H9 (cell line): Measurements from ENCODE around the gene RUNX2. TPM values are rescaled to one million over a fixed set of nuclear protein-coding genes. Genes with fewer than 3 reads are reported as not detected.
A peak's percentile ranks its signal among the peaks of the same experiment; 100 is the strongest.

ENCODE experiments used
- DNase-seq: peaks from one replicate; pipeline ENCODE4 v3.0.0-alpha.2; 2017
- H2AFZ ChIP-seq: one replicate; pipeline ENCODE4 v1.6.1; 2013; ENCODE audit warnings: mild to moderate bottlenecking, low read length, control low read depth, moderate library complexity
- H2AK5ac ChIP-seq: 2 replicates; pipeline ENCODE4 v1.6.1; 2013; ENCODE audit warnings: low read length, control low read depth, mixed read lengths; ENCODE audit not compliant: insufficient read length
- H2BK120ac ChIP-seq: one replicate; pipeline ENCODE4 v1.6.1; 2013; ENCODE audit warnings: low read depth, mild to moderate bottlenecking, low read length, control low read depth, inconsistent platforms; ENCODE audit not compliant: poor library complexity, severe bottlenecking
- H2BK12ac ChIP-seq: 2 replicates; pipeline ENCODE4 v1.6.1; 2013; ENCODE audit warnings: low read length, control low read depth, mixed read lengths, low read depth; ENCODE audit not compliant: insufficient read length
- H2BK15ac ChIP-seq: 2 replicates; pipeline ENCODE4 v1.6.1; 2013; ENCODE audit warnings: low read depth, low read length, control low read depth
- H2BK20ac ChIP-seq: one replicate; pipeline ENCODE4 v1.6.1; 2013; ENCODE audit warnings: low read depth, mild to moderate bottlenecking, low read length, control low read depth, inconsistent platforms; ENCODE audit not compliant: poor library complexity, severe bottlenecking
- H2BK5ac ChIP-seq: 2 replicates; pipeline ENCODE4 v1.6.1; 2013; ENCODE audit warnings: low read length, control low read depth, mixed read lengths; ENCODE audit not compliant: insufficient read length
- H3K14ac ChIP-seq: 2 replicates; pipeline ENCODE4 v1.6.1; 2013; ENCODE audit warnings: low read length, control low read depth; ENCODE audit not compliant: insufficient read depth
- H3K18ac ChIP-seq: 2 replicates; pipeline ENCODE4 v1.6.1; 2013; ENCODE audit warnings: low read depth, mild to moderate bottlenecking, mixed read lengths, low read length, control low read depth; ENCODE audit not compliant: insufficient read length
- H3K23ac ChIP-seq: 2 replicates; pipeline ENCODE4 v1.6.1; 2013; ENCODE audit warnings: low read length, control low read depth, mixed read lengths, low read depth; ENCODE audit not compliant: insufficient read length
- H3K23me2 ChIP-seq: 2 replicates; pipeline ENCODE4 v1.6.1; 2013; ENCODE audit warnings: low read depth, mild to moderate bottlenecking, mixed read lengths, low read length, control low read depth; ENCODE audit not compliant: insufficient read length, poor library complexity, severe bottlenecking
- H3K27ac ChIP-seq: 2 replicates; pipeline ENCODE4 v1.5.1; 2013; ENCODE audit warnings: low read length, control low read depth, mixed read lengths, low read depth; ENCODE audit not compliant: insufficient read length
- H3K27me3 ChIP-seq: 2 replicates; pipeline ENCODE4 v1.6.1; 2013; ENCODE audit warnings: low read length, control low read depth, inconsistent platforms; ENCODE audit not compliant: insufficient read depth
- H3K4ac ChIP-seq: 2 replicates; pipeline ENCODE4 v1.6.1; 2013; ENCODE audit warnings: low read depth, mild to moderate bottlenecking, control low read depth, inconsistent platforms, low read length, moderate library complexity
- H3K4me1 ChIP-seq: 2 replicates; pipeline ENCODE4 v1.6.1; 2013; ENCODE audit warnings: low read length, control low read depth, inconsistent platforms; ENCODE audit not compliant: insufficient read depth
- H3K4me2 ChIP-seq: 2 replicates; pipeline ENCODE4 v1.6.1; 2013; ENCODE audit warnings: low read length, control low read depth, mixed read lengths; ENCODE audit not compliant: insufficient read length, insufficient read depth
- H3K56ac ChIP-seq: 2 replicates; pipeline ENCODE4 v1.6.1; 2013; ENCODE audit warnings: low read depth, mild to moderate bottlenecking, mixed read lengths, low read length, control low read depth; ENCODE audit not compliant: insufficient read length
- H3K79me1 ChIP-seq: 2 replicates; pipeline ENCODE4 v1.6.1; 2013; ENCODE audit warnings: low read depth, mild to moderate bottlenecking, moderate library complexity, low read length, control low read depth, inconsistent platforms; ENCODE audit not compliant: insufficient read depth, poor library complexity, severe bottlenecking
- H3K79me2 ChIP-seq: 2 replicates; pipeline ENCODE4 v1.6.1; 2013; ENCODE audit warnings: low read length, control low read depth, inconsistent platforms; ENCODE audit not compliant: insufficient read depth
- H3K9ac ChIP-seq: 2 replicates; pipeline ENCODE4 v1.6.1; 2013; ENCODE audit warnings: low read length, control low read depth, mixed read lengths; ENCODE audit not compliant: insufficient read length; ENCODE audit errors: extremely low read depth
- H3K9me3 ChIP-seq: one replicate; pipeline ENCODE4 v1.6.1; 2013; ENCODE audit warnings: low read depth, low read length, inconsistent platforms; ENCODE audit not compliant: control insufficient read depth
- H3T11ph ChIP-seq: one replicate; pipeline ENCODE4 v1.6.1; 2013; ENCODE audit warnings: mild to moderate bottlenecking, low read length, control low read depth, inconsistent platforms
- H4K20me1 ChIP-seq: one replicate; pipeline ENCODE4 v1.6.1; 2013; ENCODE audit not compliant: control insufficient read depth, insufficient read length, insufficient read depth
- H4K5ac ChIP-seq: 2 replicates; pipeline ENCODE4 v1.6.1; 2013; ENCODE audit warnings: low read depth, mild to moderate bottlenecking, mixed read lengths, low read length, control low read depth; ENCODE audit not compliant: insufficient read length
- H4K8ac ChIP-seq: replicated peaks from 2 replicates; pipeline ENCODE4 v1.6.1; 2013; ENCODE audit warnings: low read length, control low read depth, mixed read lengths, low read depth; ENCODE audit not compliant: insufficient read length
- H4K91ac ChIP-seq: 2 replicates; pipeline ENCODE4 v1.6.1; 2013; ENCODE audit warnings: low read depth, mild to moderate bottlenecking, moderate library complexity, mixed read lengths, low read length, control low read depth; ENCODE audit not compliant: insufficient read length
- H3K27ac Mint-ChIP-seq, 3 experiments: 2 replicates in 2 of 3; 3 replicates in 1 of 3; pipeline ENCODE4 v1.8.0; 2020 to 2021; ENCODE audit warnings: mixed read lengths in 3 of 3, mild to moderate bottlenecking in 1 of 3, moderate library complexity in 1 of 3
- H3K27me3 Mint-ChIP-seq: 2 replicates; pipeline ENCODE4 v1.8.0; 2021; ENCODE audit warnings: low read depth, mild to moderate bottlenecking, moderate library complexity, mixed read lengths
- H3K36me3 Mint-ChIP-seq, 3 experiments: 2 replicates in 2 of 3; 3 replicates in 1 of 3; pipeline ENCODE4 v1.8.0; 2020 to 2021; ENCODE audit warnings: low read depth in 3 of 3, mixed read lengths in 3 of 3; ENCODE audit not compliant: insufficient read depth in 1 of 3
- H3K4me1 Mint-ChIP-seq, 2 experiments: 2 replicates each; pipeline ENCODE4 v1.8.0; 2020; ENCODE audit warnings: mixed read lengths in 2 of 2
- H3K4me3 Mint-ChIP-seq, 2 experiments: 2 replicates in 1 of 2; 3 replicates in 1 of 2; pipeline ENCODE4 v1.8.0; 2020 to 2021; ENCODE audit warnings: mild to moderate bottlenecking in 2 of 2, mixed read lengths in 2 of 2, moderate library complexity in 1 of 2
- H3K9me3 Mint-ChIP-seq, 2 experiments: 2 replicates in 1 of 2; 3 replicates in 1 of 2; pipeline ENCODE4 v1.8.0; 2020; ENCODE audit warnings: mild to moderate bottlenecking in 2 of 2, mixed read lengths in 2 of 2, moderate library complexity in 1 of 2
- WGBS: extraction: QIAGEN DNeasy Blood & Tissue Kit; methylation state at CpG from one replicate; pipeline ENCODE4 v1.1.7; 2013; ENCODE audit warnings: missing lambda C conversion rate, low lambda C conversion rate, mixed read lengths; ENCODE audit not compliant: insufficient read length; ENCODE audit errors: extremely low coverage; 5-methylcytosine and 5-hydroxymethylcytosine counted together
- total RNA-seq: library from RNA; stranded (reverse); gene quantifications from 2 replicates; pipeline ENCODE4 v1.2.1, GENCODE V29; 2021
- TF ChIP-seq, protein P1 (sequence below): fragments of 200-600 bp; sonication (generic); conservative IDR thresholded peaks from 3 replicates; pipeline ENCODE4 v1.8.0; 2021; ENCODE audit warnings: antibody characterized with exemption, mild to moderate bottlenecking

The RUNX2 gene
- total RNA-seq, 1 experiment from 2014 or later: 0.15 TPM

DNA sequence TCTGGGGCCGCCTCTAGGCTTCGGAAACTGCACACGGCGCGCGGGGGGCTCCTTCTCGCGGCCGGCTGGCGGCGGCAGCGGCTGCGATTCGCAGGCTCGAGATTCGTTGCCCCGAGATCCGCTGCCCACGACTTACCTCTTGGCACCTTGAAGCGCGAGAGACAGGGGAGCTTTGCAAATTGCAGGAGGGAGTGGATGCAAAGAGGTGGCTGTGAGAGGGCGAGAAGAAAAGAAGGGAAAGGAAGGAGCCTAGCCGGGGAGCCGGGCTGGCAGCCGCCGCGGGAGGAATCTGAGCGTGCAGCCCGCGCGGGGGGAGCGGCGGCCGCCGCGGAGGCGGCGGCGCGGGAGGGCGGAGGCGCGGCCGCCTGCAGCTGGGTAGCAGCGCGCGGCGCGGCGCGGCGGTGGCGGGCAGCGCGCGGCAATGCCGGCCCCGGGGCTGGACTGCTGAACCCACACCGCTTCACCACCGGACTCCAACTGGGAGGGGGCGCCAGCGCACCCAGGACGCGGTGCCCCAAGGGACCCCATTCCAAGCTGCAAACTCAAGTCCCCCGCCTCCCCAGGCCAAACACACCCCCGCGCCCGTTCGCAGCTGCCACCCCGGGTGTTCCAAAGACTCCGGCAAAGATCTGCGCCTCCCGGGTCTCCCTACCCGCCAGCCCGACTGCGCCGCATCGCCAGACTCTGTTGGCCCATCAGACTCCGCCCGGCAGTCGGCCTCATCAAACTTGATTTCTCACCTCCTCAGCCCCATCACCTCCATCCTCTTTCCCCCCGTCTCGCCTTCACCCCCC lies 93.8 kb downstream of the RUNX2 start:
- Histone ChIP-seq H3K56ac (no peak overlapping the region), H3K18ac (no peak overlapping the region), H3T11ph (no peak overlapping the region), H3K79me2 (no peaks in the 10 kb centered on the region), H2BK120ac (no peak overlapping the region), H4K8ac (no peak overlapping the region), H3K27ac (no peak overlapping the region), H3K9ac (no peak overlapping the region), H3K14ac (peak overlapping the region; percentile 64; the same call in 1 of the 2 replicates), H3K4me2 (peak overlapping the region; percentile 92), H3K79me1 (no peaks in the 10 kb centered on the region), H2BK12ac (no peak overlapping the region), H2BK20ac (no peak overlapping the region), H3K4ac (no peak overlapping the region), H2BK5ac (no peak overlapping the region), H3K9me3 (no peaks in the 10 kb centered on the region), H4K5ac (no peak overlapping the region), H2AFZ (no peak overlapping the region), H2AK5ac (no peak overlapping the region), H3K27me3 (peaks cover 31% of the 10 kb centered on the region; the same call in 1 of the 2 replicates), H3K23ac (no peak overlapping the region), H4K20me1 (no peaks in the 10 kb centered on the region), H3K23me2 (peaks cover 32% of the 10 kb centered on the region), H2BK15ac (no peak overlapping the region), H4K91ac (no peak overlapping the region), H3K4me1 (no peaks in the 10 kb centered on the region)
- TF ChIP-seq, protein P1, sequence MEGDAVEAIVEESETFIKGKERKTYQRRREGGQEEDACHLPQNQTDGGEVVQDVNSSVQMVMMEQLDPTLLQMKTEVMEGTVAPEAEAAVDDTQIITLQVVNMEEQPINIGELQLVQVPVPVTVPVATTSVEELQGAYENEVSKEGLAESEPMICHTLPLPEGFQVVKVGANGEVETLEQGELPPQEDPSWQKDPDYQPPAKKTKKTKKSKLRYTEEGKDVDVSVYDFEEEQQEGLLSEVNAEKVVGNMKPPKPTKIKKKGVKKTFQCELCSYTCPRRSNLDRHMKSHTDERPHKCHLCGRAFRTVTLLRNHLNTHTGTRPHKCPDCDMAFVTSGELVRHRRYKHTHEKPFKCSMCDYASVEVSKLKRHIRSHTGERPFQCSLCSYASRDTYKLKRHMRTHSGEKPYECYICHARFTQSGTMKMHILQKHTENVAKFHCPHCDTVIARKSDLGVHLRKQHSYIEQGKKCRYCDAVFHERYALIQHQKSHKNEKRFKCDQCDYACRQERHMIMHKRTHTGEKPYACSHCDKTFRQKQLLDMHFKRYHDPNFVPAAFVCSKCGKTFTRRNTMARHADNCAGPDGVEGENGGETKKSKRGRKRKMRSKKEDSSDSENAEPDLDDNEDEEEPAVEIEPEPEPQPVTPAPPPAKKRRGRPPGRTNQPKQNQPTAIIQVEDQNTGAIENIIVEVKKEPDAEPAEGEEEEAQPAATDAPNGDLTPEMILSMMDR: no peak
- DNase-seq: peak; percentile 52
- no peak overlapping the region for H3K27ac Mint-ChIP-seq
- H3K27me3 Mint-ChIP-seq: peaks cover 88% of the 10 kb centered on the region
- WGBS: no CpG with 5 or more reads among the region's 83 CpGs
- no peaks in the 10 kb centered on the region for H3K36me3 Mint-ChIP-seq
- peak overlapping the region; percentile 80 to 97 for H3K4me3 Mint-ChIP-seq
- H3K4me1 Mint-ChIP-seq: peaks cover 30 to 31% of the 10 kb centered on the region in 2 experiments
- no peaks in the 10 kb centered on the region; a peak in 1 of 5 replicates for H3K9me3 Mint-ChIP-seq
